ENCODE data around the gene FAAH. TPM values are rescaled to one million over a fixed set of nuclear protein-coding genes. Genes with fewer than 3 reads are reported as not detected.
A peak's percentile ranks its signal among the peaks of the same experiment; 100 is the strongest.

The FAAH gene
- total and polyA plus RNA-seq, 2 of the 13 experiments (the other 11 are each of a cell fraction or from before 2014, with no cell fraction given), result 5.4 to 11.0 TPM

DNA sequence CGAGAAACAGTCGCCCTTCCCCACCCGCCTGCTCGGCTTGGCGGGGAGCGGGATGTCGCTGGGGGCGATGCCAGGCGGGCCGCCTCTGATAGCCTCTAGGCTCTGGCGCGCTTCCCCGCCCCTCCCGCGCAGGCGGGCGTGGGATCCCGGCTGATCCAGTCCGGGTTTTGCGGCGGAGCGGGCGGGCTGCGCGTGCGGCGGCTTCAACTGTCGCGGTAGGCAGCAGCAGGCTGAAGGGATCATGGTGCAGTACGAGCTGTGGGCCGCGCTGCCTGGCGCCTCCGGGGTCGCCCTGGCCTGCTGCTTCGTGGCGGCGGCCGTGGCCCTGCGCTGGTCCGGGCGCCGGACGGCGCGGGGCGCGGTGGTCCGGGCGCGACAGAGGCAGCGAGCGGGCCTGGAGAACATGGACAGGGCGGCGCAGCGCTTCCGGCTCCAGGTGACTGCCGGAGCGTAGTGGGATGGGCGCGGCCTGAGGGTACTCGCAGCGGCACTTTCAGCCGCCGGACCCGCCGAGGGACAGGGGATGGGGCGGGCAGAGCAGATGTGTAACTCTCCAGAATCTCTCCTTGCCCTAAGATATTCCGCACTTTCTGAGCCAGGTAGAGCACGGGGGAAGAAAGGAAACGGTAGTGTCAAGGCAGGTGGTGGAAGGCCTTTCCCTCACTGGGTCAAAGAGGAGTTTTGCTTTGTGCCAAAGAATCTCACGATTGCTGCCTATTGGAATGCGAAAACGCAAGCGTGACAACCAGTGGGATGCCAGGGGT, at the start of gene FAAH (continued):
- peak; percentile 90 for TF ChIP-seq SATB2 (CRISPR knock-in tag; IDR thresholded peaks at IDR 0.05)
- no peak for TF ChIP-seq NFYC (CRISPR knock-in tag; IDR thresholded peaks at IDR 0.05)
- TF ChIP-seq, protein P1, sequence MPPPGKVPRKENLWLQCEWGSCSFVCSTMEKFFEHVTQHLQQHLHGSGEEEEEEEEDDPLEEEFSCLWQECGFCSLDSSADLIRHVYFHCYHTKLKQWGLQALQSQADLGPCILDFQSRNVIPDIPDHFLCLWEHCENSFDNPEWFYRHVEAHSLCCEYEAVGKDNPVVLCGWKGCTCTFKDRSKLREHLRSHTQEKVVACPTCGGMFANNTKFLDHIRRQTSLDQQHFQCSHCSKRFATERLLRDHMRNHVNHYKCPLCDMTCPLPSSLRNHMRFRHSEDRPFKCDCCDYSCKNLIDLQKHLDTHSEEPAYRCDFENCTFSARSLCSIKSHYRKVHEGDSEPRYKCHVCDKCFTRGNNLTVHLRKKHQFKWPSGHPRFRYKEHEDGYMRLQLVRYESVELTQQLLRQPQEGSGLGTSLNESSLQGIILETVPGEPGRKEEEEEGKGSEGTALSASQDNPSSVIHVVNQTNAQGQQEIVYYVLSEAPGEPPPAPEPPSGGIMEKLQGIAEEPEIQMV (CRISPR knock-in tag; IDR thresholded peaks at IDR 0.05; ENCODE audit: low read depth), result peak; percentile 79; the same call in 1 of the 2 replicates
- peak; percentile 87 for TF ChIP-seq ZNF777 (CRISPR knock-in tag; IDR thresholded peaks at IDR 0.05)
- TF ChIP-seq ZNF451 (CRISPR knock-in tag; IDR thresholded peaks at IDR 0.05), result peak; percentile 93
- TF ChIP-seq U2AF1 (optimal IDR thresholded peaks at IDR 0.05; ENCODE audit: low read depth, low read length), result no peak
- TF ChIP-seq MAFG (CRISPR knock-in tag; IDR thresholded peaks at IDR 0.05), result no peak
- TF ChIP-seq, protein P2, sequence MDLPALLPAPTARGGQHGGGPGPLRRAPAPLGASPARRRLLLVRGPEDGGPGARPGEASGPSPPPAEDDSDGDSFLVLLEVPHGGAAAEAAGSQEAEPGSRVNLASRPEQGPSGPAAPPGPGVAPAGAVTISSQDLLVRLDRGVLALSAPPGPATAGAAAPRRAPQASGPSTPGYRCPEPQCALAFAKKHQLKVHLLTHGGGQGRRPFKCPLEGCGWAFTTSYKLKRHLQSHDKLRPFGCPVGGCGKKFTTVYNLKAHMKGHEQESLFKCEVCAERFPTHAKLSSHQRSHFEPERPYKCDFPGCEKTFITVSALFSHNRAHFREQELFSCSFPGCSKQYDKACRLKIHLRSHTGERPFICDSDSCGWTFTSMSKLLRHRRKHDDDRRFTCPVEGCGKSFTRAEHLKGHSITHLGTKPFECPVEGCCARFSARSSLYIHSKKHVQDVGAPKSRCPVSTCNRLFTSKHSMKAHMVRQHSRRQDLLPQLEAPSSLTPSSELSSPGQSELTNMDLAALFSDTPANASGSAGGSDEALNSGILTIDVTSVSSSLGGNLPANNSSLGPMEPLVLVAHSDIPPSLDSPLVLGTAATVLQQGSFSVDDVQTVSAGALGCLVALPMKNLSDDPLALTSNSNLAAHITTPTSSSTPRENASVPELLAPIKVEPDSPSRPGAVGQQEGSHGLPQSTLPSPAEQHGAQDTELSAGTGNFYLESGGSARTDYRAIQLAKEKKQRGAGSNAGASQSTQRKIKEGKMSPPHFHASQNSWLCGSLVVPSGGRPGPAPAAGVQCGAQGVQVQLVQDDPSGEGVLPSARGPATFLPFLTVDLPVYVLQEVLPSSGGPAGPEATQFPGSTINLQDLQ (CRISPR knock-in tag; IDR thresholded peaks at IDR 0.05), result peak; percentile 77; the same call in 1 of the 2 replicates
- TF ChIP-seq, protein P3, sequence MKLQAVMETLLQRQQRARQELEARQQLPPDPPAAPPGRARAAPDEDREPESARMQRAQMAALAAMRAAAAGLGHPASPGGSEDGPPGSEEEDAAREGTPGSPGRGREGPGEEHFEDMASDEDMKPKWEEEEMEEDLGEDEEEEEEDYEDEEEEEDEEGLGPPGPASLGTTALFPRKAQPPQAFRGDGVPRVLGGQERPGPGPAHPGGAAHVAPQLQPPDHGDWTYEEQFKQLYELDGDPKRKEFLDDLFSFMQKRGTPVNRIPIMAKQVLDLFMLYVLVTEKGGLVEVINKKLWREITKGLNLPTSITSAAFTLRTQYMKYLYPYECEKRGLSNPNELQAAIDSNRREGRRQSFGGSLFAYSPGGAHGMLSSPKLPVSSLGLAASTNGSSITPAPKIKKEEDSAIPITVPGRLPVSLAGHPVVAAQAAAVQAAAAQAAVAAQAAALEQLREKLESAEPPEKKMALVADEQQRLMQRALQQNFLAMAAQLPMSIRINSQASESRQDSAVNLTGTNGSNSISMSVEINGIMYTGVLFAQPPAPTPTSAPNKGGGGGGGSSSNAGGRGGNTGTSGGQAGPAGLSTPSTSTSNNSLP (IDR thresholded peaks at IDR 0.05; ENCODE audit: low read depth, low read length), result no peak; the same call in 1 of the 2 replicates
- TF ChIP-seq, protein P4, sequence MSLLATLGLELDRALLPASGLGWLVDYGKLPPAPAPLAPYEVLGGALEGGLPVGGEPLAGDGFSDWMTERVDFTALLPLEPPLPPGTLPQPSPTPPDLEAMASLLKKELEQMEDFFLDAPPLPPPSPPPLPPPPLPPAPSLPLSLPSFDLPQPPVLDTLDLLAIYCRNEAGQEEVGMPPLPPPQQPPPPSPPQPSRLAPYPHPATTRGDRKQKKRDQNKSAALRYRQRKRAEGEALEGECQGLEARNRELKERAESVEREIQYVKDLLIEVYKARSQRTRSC (CRISPR knock-in tag; IDR thresholded peaks at IDR 0.05; ENCODE audit: low read depth), result 0 out of 2 replicates have a peak, but pooled peaks have one; percentile 52
- TF ChIP-seq, protein P5, sequence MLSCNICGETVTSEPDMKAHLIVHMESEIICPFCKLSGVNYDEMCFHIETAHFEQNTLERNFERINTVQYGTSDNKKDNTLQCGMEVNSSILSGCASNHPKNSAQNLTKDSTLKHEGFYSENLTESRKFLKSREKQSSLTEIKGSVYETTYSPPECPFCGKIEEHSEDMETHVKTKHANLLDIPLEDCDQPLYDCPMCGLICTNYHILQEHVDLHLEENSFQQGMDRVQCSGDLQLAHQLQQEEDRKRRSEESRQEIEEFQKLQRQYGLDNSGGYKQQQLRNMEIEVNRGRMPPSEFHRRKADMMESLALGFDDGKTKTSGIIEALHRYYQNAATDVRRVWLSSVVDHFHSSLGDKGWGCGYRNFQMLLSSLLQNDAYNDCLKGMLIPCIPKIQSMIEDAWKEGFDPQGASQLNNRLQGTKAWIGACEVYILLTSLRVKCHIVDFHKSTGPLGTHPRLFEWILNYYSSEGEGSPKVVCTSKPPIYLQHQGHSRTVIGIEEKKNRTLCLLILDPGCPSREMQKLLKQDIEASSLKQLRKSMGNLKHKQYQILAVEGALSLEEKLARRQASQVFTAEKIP (CRISPR knock-in tag; IDR thresholded peaks at IDR 0.05; ENCODE audit: borderline replicate concordance), result no peak
- TF ChIP-seq, protein P6, sequence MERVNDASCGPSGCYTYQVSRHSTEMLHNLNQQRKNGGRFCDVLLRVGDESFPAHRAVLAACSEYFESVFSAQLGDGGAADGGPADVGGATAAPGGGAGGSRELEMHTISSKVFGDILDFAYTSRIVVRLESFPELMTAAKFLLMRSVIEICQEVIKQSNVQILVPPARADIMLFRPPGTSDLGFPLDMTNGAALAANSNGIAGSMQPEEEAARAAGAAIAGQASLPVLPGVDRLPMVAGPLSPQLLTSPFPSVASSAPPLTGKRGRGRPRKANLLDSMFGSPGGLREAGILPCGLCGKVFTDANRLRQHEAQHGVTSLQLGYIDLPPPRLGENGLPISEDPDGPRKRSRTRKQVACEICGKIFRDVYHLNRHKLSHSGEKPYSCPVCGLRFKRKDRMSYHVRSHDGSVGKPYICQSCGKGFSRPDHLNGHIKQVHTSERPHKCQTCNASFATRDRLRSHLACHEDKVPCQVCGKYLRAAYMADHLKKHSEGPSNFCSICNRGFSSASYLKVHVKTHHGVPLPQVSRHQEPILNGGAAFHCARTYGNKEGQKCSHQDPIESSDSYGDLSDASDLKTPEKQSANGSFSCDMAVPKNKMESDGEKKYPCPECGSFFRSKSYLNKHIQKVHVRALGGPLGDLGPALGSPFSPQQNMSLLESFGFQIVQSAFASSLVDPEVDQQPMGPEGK (CRISPR knock-in tag; IDR thresholded peaks at IDR 0.05), result peak; percentile 94
- TF ChIP-seq ZBTB7A (CRISPR knock-in tag; IDR thresholded peaks at IDR 0.05), result peak; percentile 24; the same call in 1 of the 2 replicates
- TF ChIP-seq ZSCAN31 (CRISPR knock-in tag; IDR thresholded peaks at IDR 0.05; ENCODE audit: low read depth), result peak; percentile 96
- TF ChIP-seq, protein P7, sequence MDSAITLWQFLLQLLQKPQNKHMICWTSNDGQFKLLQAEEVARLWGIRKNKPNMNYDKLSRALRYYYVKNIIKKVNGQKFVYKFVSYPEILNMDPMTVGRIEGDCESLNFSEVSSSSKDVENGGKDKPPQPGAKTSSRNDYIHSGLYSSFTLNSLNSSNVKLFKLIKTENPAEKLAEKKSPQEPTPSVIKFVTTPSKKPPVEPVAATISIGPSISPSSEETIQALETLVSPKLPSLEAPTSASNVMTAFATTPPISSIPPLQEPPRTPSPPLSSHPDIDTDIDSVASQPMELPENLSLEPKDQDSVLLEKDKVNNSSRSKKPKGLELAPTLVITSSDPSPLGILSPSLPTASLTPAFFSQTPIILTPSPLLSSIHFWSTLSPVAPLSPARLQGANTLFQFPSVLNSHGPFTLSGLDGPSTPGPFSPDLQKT (CRISPR knock-in tag; IDR thresholded peaks at IDR 0.05; ENCODE audit: borderline replicate concordance), result peak; percentile 76; the same call in 1 of the 2 replicates
- TF ChIP-seq ZNF256 (CRISPR knock-in tag; conservative IDR thresholded peaks at IDR 0.05), result 0 out of 2 replicates have a peak, but pooled peaks have one; percentile 73
